Natural killer cell (primary cell): Measurements from ENCODE around the gene PADI1. TPM values are rescaled to one million over a fixed set of nuclear protein-coding genes. Genes with fewer than 3 reads are reported as not detected.

Experiments used
- ATAC-seq, 3 donors: fragments of 150-1000 bp in 2 of 3; fragments of 200-7000 bp in 1 of 3; cut with Tn5 transposase; 1 replicate in 1 of 3; 2 replicates in 2 of 3; pipeline ENCODE4 v1.10.0; 2021; ENCODE audit warnings: mild to moderate bottlenecking in 2 of 3, moderate library complexity in 2 of 3
- DNase-seq, 2 donors: peaks; one replicate each; pipeline versions ENCODE4 v3.0.0 to v3.0.0-alpha.2; 2013 to 2021; ENCODE audit warnings: mixed read lengths in 1 of 2
- H3K27ac ChIP-seq: one replicate; pipeline ENCODE4 v1.5.1; 2013; ENCODE audit warnings: mild to moderate bottlenecking, low read length
- H3K27me3 ChIP-seq: one replicate; pipeline ENCODE4 v1.6.1; 2013; ENCODE audit warnings: low read length; ENCODE audit not compliant: control insufficient read depth, insufficient read depth
- H3K36me3 ChIP-seq: one replicate; pipeline ENCODE4 v1.6.1; 2013; ENCODE audit warnings: low read length; ENCODE audit not compliant: control insufficient read depth, insufficient read depth
- H3K4me1 ChIP-seq: one replicate; pipeline ENCODE4 v1.6.1; 2013; ENCODE audit warnings: low read length; ENCODE audit not compliant: control insufficient read depth, insufficient read depth
- H3K4me3 ChIP-seq: one replicate; pipeline ENCODE4 v1.5.1; 2013; ENCODE audit warnings: low read length
- H3K9me3 ChIP-seq: one replicate; pipeline ENCODE4 v1.6.1; 2013; ENCODE audit warnings: low read length; ENCODE audit not compliant: control insufficient read depth, insufficient read depth
- H3K27ac Mint-ChIP-seq, 2 donors: one replicate each; pipeline ENCODE4 v1.8.0; 2022; ENCODE audit warnings: mild to moderate bottlenecking in 2 of 2, mixed read lengths in 2 of 2, moderate library complexity in 1 of 2
- H3K27me3 Mint-ChIP-seq, 2 donors: one replicate each; pipeline ENCODE4 v1.8.0; 2022; ENCODE audit warnings: low read depth in 2 of 2, mixed read lengths in 2 of 2
- H3K36me3 Mint-ChIP-seq: one replicate; pipeline ENCODE4 v1.8.0; 2022; ENCODE audit warnings: mixed read lengths
- H3K4me1 Mint-ChIP-seq, 2 donors: one replicate each; pipeline ENCODE4 v1.8.0; 2022; ENCODE audit warnings: mixed read lengths in 2 of 2
- H3K4me3 Mint-ChIP-seq: one replicate; pipeline ENCODE4 v1.8.0; 2022; ENCODE audit warnings: mild to moderate bottlenecking, moderate library complexity, mixed read lengths
- H3K9me3 Mint-ChIP-seq, 2 donors: one replicate each; pipeline ENCODE4 v1.8.0; 2022; ENCODE audit warnings: mixed read lengths in 2 of 2
- CTCF ChIP-seq: fragments of 200-600 bp; IDR thresholded peaks from one replicate; pipeline ENCODE4 v1.8.0; 2022; ENCODE audit warnings: antibody characterized with exemption
- WGBS: methylation state at CpG from one replicate; pipeline ENCODE4 v1.1.7; 2013; ENCODE audit warnings: missing lambda C conversion rate; ENCODE audit not compliant: insufficient coverage; 5-methylcytosine and 5-hydroxymethylcytosine counted together
- intact Hi-C: fragments of 100-400 bp; cut with micrococcal nuclease; formaldehyde crosslinking; loops from one replicate; pipeline ENCODE4 v1.14.2; 2022
- total RNA-seq, 4 donors: library from RNA; stranded (reverse); fragments of 120-200 nt in 1 of 4; gene quantifications; one replicate each; pipeline versions ENCODE4 v1.2.3 to v1.2.4, GENCODE V29; 2013 to 2022

The PADI1 gene
- total RNA-seq, 3 donors from 2014 or later (not counting 1 experiment from before 2014, with no cell fraction given): not detected

- no peak overlapping the region for H3K27ac ChIP-seq
- no peaks in the 10 kb centered on the region for H3K4me1 ChIP-seq
- no peaks in the 10 kb centered on the region for H3K9me3 ChIP-seq
- ATAC-seq (no peak), DNase-seq (no peak)
- H3K36me3 Mint-ChIP-seq: no peaks in the 10 kb centered on the region
- no peaks in the 10 kb centered on the region for H3K4me1 Mint-ChIP-seq
- no CpG with 5 or more reads among the region's 1 CpG for WGBS
- no peaks in the 10 kb centered on the region for H3K9me3 Mint-ChIP-seq
- peaks cover 0 to 6% of the 10 kb centered on the region in 2 donors for H3K27me3 Mint-ChIP-seq
- no peak overlapping the region for H3K4me3 Mint-ChIP-seq
- H3K27ac Mint-ChIP-seq: no peak overlapping the region
- TF ChIP-seq CTCF: no peak
- H3K36me3 ChIP-seq: no peaks in the 10 kb centered on the region
- intact Hi-C loops: no loop called here
- H3K27me3 ChIP-seq: peaks cover 2% of the 10 kb centered on the region
- H3K4me3 ChIP-seq: no peak overlapping the region
Measured at GRCh38 chr1:17243274-17243673, 38.3 kb downstream of the PADI1 start.

GRCh38 chr1:17244821-17245740, 40.2 kb downstream of the PADI1 start:
- WGBS: 76% methylated on average over 14 of the region's 14 CpGs
- no peak for ATAC-seq

DNA sequence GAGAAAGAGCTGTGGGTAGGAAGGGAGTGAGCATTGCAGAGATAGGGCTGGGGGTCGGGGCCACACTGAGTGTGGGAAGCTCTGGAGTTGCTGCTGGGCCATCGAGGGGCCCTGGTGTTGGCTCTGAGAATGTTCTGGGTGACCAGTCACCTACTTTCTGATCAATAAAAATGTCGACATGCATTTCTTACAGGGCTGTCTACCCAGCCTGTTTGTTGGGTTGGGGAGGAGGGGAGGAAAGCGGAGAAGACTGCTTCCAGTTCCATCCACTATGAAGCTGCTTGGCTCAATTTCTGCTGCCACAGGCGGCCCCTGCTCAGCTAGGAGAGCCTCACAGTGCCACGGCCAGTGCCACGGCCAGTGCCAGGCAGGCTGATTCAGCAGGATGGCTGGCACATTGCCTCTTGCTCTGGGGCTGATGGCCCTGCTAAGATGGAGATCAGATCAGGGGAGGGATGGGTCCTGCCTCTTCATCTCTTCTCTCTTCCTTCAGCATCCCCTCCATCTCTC, 40.9 kb downstream of the PADI1 start:
- no peak for ATAC-seq
- Mint-ChIP-seq H3K27me3 (peaks cover 3 to 11% of the 10 kb centered on the region in 2 donors), H3K36me3 (no peaks in the 10 kb centered on the region), H3K27ac (no peak overlapping the region), H3K9me3 (no peaks in the 10 kb centered on the region), H3K4me1 (no peaks in the 10 kb centered on the region), H3K4me3 (no peak overlapping the region)
- TF ChIP-seq CTCF: no peak
- no peak overlapping the region for H3K4me3 ChIP-seq
- no peaks in the 10 kb centered on the region for H3K36me3 ChIP-seq
- H3K27me3 ChIP-seq: peaks cover 2% of the 10 kb centered on the region
- DNase-seq: no peak
- 71% methylated on average over 7 of the region's 7 CpGs for WGBS
- no peaks in the 10 kb centered on the region for H3K9me3 ChIP-seq
- H3K27ac ChIP-seq: no peak overlapping the region
- intact Hi-C loops: no loop called here
- H3K4me1 ChIP-seq: no peaks in the 10 kb centered on the region

More at GRCh38 chr1:17244821-17245740, 40.2 kb downstream of the PADI1 start:
- no peak overlapping the region for H3K4me3 Mint-ChIP-seq
- no peak overlapping the region for H3K27ac Mint-ChIP-seq
- no peaks in the 10 kb centered on the region for H3K9me3 ChIP-seq
- H3K27me3 ChIP-seq: peaks cover 2% of the 10 kb centered on the region
- no peaks in the 10 kb centered on the region for H3K36me3 Mint-ChIP-seq
- H3K36me3 ChIP-seq: no peaks in the 10 kb centered on the region
- H3K27me3 Mint-ChIP-seq: peaks cover 0 to 6% of the 10 kb centered on the region in 2 donors
- no peak overlapping the region for H3K4me3 ChIP-seq
- no peak overlapping the region for H3K27ac ChIP-seq
- no peaks in the 10 kb centered on the region for H3K4me1 Mint-ChIP-seq
- no peak for TF ChIP-seq CTCF
- no peak for DNase-seq
- H3K9me3 Mint-ChIP-seq: no peaks in the 10 kb centered on the region
- intact Hi-C loops: no loop called here
- H3K4me1 ChIP-seq: no peaks in the 10 kb centered on the region
